Stimulated activated CD4-positive, alpha-beta T cell treated with anti-CD3 and anti-CD28 coated beads, Interleukin-1b, Interleukin-23, amount 100 ng/mL, for 1 hour (primary cell): ENCODE results near the gene FOXO1.

Source experiments
- DNase-seq, 2 donors: peaks; one replicate each; pipeline ENCODE4 v3.0.0-alpha.2; 2020; ENCODE audit warnings: low read depth in 2 of 2

FOXO1 gene

GRCh38 chr13:40547591-40548315 lies 118.7 kb downstream of the FOXO1 start:
- DNase-seq = no peak

- DNase-seq = no peak
Measured at GRCh38 chr13:40546047-40546446, 120.4 kb downstream of the FOXO1 start.

GRCh38 chr13:40540328-40541044 lies 126.0 kb downstream of the FOXO1 start:
- no peak for DNase-seq

GRCh38 chr13:40539576-40540327 lies 126.7 kb downstream of the FOXO1 start:
- DNase-seq = no peak

- DNase-seq = no peak
Measured at GRCh38 chr13:40537146-40537895, 129.1 kb downstream of the FOXO1 start.

- no peak for DNase-seq
Measured at GRCh38 chr13:40536443-40537113, 129.9 kb downstream of the FOXO1 start.

- DNase-seq = no peak
Measured at GRCh38 chr13:40535345-40535836, 131.1 kb downstream of the FOXO1 start.

- no peak for DNase-seq
Measured at GRCh38 chr13:40534456-40534855, 132.0 kb downstream of the FOXO1 start.

GRCh38 chr13:40533072-40533471 lies 133.4 kb downstream of the FOXO1 start:
- no peak for DNase-seq

GRCh38 chr13:40530961-40531360 lies 135.5 kb downstream of the FOXO1 start:
- no peak for DNase-seq

- DNase-seq = no peak
Measured at GRCh38 chr13:40528881-40529280, 137.6 kb downstream of the FOXO1 start.

- no peak for DNase-seq
Measured at GRCh38 chr13:40527914-40528313, 138.5 kb downstream of the FOXO1 start.

GRCh38 chr13:40522282-40522681 lies 144.2 kb downstream of the FOXO1 start:
- DNase-seq = no peak

GRCh38 chr13:40520916-40521315 lies 145.5 kb downstream of the FOXO1 start:
- DNase-seq = no peak

GRCh38 chr13:40519637-40520036 lies 146.8 kb downstream of the FOXO1 start:
- no peak for DNase-seq

GRCh38 chr13:40518481-40518882 lies 148.0 kb downstream of the FOXO1 start:
- peak in 1 of 2 donors; percentile 53 for DNase-seq

GRCh38 chr13:40517486-40518480 lies 148.7 kb downstream of the FOXO1 start:
- DNase-seq = no peak

GRCh38 chr13:40515702-40516101 lies 150.7 kb downstream of the FOXO1 start:
- no peak for DNase-seq

- DNase-seq = no peak
Measured at GRCh38 chr13:40514802-40515201, 151.6 kb downstream of the FOXO1 start.

GRCh38 chr13:40509876-40510275 lies 156.6 kb downstream of the FOXO1 start:
- DNase-seq = no peak
